ENCODE measurements around the gene RNF5. TPM values are rescaled to one million over a fixed set of nuclear protein-coding genes. Genes with fewer than 3 reads are reported as not detected.

RNF5 gene
- total and polyA plus RNA-seq, 2 of the 4 experiments (the other 2 are of a cell fraction): 18.8 to 41.4 TPM

GRCh38 chr6:32179766-32180405, 1.7 kb downstream of the RNF5 start:
- Histone ChIP-seq H2AK9ac (replicated peaks; ENCODE audit: low read depth, low read length, poor library complexity) (no peak overlapping the region), H3K9ac (ENCODE audit: low read depth, low read length) (no peak overlapping the region), H3K36me3 (ENCODE audit: control insufficient read depth, insufficient read depth, low read length) (peaks cover 21% of the 10 kb centered on the region; the same call in 1 of the 2 replicates), H2BK5ac (ENCODE audit: low read depth, low read length, poor library complexity, severe bottlenecking) (no peak overlapping the region), H2BK15ac (ENCODE audit: low read depth, low read length) (no peak overlapping the region), H3K27me3 (ENCODE audit: control insufficient read depth, insufficient read depth, low read length) (no peaks in the 10 kb centered on the region), H4K5ac (ENCODE audit: low read depth, low read length) (no peak overlapping the region), H3K14ac (replicated peaks; ENCODE audit: low read depth, low read length) (no peak overlapping the region), H3K56ac (ENCODE audit: extremely low read depth, insufficient read depth, low read length) (no peak overlapping the region), H3K27ac (ENCODE audit: insufficient read depth, low read length) (no peak overlapping the region), H2BK20ac (ENCODE audit: low read depth, low read length) (no peak overlapping the region), H3K4me2 (ENCODE audit: low read depth, low read length) (no peak overlapping the region), H3K4ac (ENCODE audit: low read depth, low read length) (no peak overlapping the region), H4K91ac (ENCODE audit: insufficient read depth, low read depth, low read length) (no peak overlapping the region), H2BK120ac (ENCODE audit: low read depth, low read length) (no peak overlapping the region), H3K23ac (ENCODE audit: low read depth, low read length) (no peak overlapping the region), H3K9me3 (ENCODE audit: control insufficient read depth, insufficient read depth, low read length) (no peaks in the 10 kb centered on the region), H2AK5ac (ENCODE audit: low read depth, low read length) (no peak overlapping the region), H3K79me1 (ENCODE audit: low read depth in 1 of 2, low read length in 2 of 2) (peaks cover 12 to 47% of the 10 kb centered on the region in 2 experiments), H4K8ac (ENCODE audit: low read depth in 2 of 2, low read length in 2 of 2) (no peak overlapping the region), H2AFZ (replicated peaks; ENCODE audit: low read length, poor library complexity) (no peak overlapping the region), H3K4me3 (ENCODE audit: insufficient read depth, low read depth, low read length) (no peak overlapping the region), H4K20me1 (ENCODE audit: insufficient read depth, low read length) (peaks cover 3% of the 10 kb centered on the region; the same call in 1 of the 2 replicates), H3K18ac (ENCODE audit: low read depth, low read length) (no peak overlapping the region), H3K4me1 (ENCODE audit: control insufficient read depth, insufficient read depth, low read length) (peaks cover 4% of the 10 kb centered on the region), H3K9me1 (ENCODE audit: insufficient read depth, low read length) (peaks cover 18% of the 10 kb centered on the region)
- CTCF ChIA-PET: interaction anchor here (0.5 kb wide), 1 partner anchor 75 kb away, joined by 3 read pairs; no protein-coding TSS in a partner anchor
- no TSS peak for BruUV-seq (replicated peaks)
- dilution Hi-C loops (cut with HindIII; ENCODE audit: low sequenced_read_pairs, unreplicated experiment): no loop called here
- intact Hi-C loops (cut with micrococcal nuclease): loop anchor here (5.0 kb wide), 1 partner anchor 63 kb away; no protein-coding TSS in a partner anchor
- TF ChIP-seq MAFK (IDR thresholded peaks at IDR 0.05; ENCODE audit: low read depth, low read length): no peak
- no peak for TF ChIP-seq ELK1 (IDR thresholded peaks at IDR 0.05; ENCODE audit: borderline replicate concordance, low read depth, low read length)
- TF ChIP-seq SMC3 (IDR thresholded peaks at IDR 0.05; ENCODE audit: low read depth, low read length): no peak
- TF ChIP-seq POLR2A (IDR thresholded peaks at IDR 0.05; ENCODE audit: low read depth, low read length): no peak
- no peak for TF ChIP-seq FOS (IDR thresholded peaks at IDR 0.05; ENCODE audit: low read depth, low read length)
- TF ChIP-seq NFE2L2 (IDR thresholded peaks at IDR 0.05; ENCODE audit: low read depth, low read length): no peak
- TF ChIP-seq BHLHE40 (IDR thresholded peaks at IDR 0.05; ENCODE audit: low read depth, low read length): no peak
- ATAC-seq (ENCODE audit: low read depth) (no peak), DNase-seq (no peak)
- POLR2A ChIA-PET (ENCODE audit: unreplicated experiment): no interaction called here
- in situ Hi-C loops (cut with MboI; ENCODE audit: low sequenced_read_pairs): loop anchor here (10.0 to 25.0 kb wide), 2 partner anchors 205 to 782 kb away; partner anchors contain the start of genes BRD2, DXO and HLA-DMA
- WGBS, 2 experiments (ENCODE audit: extremely low coverage in 2 of 2, insufficient read length in 1 of 2): no CpG with 5 or more reads among the region's 10 CpGs

Measured in IMR-90 (cell line).